Measurements from ENCODE around the gene PARM1. TPM values are rescaled to one million over a fixed set of nuclear protein-coding genes. Genes with fewer than 3 reads are reported as not detected.

Gene PARM1
- 0.38 and 0.56 TPM in 2 replicates for total RNA-seq

GRCh38 chr4:74932832-74933561, at the start of gene PARM1:
PARM1 (plus strand) TSS chr4:74933116; CDS start chr4:74933328, 212 bp downstream.

Other genes starting within 250 kb of the PARM1 start
- gene BTC, start 138.6 kb upstream of the PARM1 start, total RNA-seq = under 0.01 and 0.28 TPM in 2 replicates